ENCODE results near the gene SLC9B2. TPM values are rescaled to one million over a fixed set of nuclear protein-coding genes. Genes with fewer than 3 reads are reported as not detected.
A peak's percentile ranks its signal among the peaks of the same experiment; 100 is the strongest.

The SLC9B2 gene
- total and polyA plus RNA-seq, 12 donors: 1.00 to 11.4 (median 3.3) TPM

DNA sequence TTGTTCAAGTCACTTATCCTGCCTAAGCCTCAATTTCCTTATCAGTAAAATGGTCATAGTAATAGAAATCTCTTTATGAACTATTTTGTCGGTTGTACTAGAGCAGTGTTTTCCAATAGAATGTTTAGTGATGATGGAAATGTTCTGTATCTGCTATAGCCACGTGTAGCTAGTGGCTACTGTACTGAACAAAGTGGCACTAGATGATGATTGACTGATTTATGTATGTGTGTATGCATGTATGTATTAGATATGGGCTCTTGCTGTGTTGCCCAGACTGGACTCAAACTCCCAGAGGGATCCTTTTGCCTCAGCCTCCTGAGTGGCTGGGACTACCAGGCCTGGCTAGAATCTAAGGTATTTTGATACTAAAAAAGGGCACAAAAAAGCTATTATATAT is 32.4 kb downstream of the SLC9B2 start:
- intact Hi-C loops (cut with DNase I): loop anchor here in 2 of 10 donors (10.0 kb wide), 1 partner anchor 51 kb away; the partner anchor contains the start of gene BDH2 (in 2 of the 2)
- Histone ChIP-seq H3K36me3 (peaks cover 0 to 59% (median 3%) of the 10 kb centered on the region in 9 donors), H3K9me3 (no peaks in the 10 kb centered on the region), H3K27ac (no peak overlapping the region), H3K4me1 (no peaks in the 10 kb centered on the region), H3K4me3 (no peak overlapping the region), H3K27me3 (no peaks in the 10 kb centered on the region)
- DNase-seq (no peak), ATAC-seq (no peak)
- WGBS, 2 donors: 85 to 93% methylated on average over 2 of the region's 2 CpGs
- TF ChIP-seq, protein P1, sequence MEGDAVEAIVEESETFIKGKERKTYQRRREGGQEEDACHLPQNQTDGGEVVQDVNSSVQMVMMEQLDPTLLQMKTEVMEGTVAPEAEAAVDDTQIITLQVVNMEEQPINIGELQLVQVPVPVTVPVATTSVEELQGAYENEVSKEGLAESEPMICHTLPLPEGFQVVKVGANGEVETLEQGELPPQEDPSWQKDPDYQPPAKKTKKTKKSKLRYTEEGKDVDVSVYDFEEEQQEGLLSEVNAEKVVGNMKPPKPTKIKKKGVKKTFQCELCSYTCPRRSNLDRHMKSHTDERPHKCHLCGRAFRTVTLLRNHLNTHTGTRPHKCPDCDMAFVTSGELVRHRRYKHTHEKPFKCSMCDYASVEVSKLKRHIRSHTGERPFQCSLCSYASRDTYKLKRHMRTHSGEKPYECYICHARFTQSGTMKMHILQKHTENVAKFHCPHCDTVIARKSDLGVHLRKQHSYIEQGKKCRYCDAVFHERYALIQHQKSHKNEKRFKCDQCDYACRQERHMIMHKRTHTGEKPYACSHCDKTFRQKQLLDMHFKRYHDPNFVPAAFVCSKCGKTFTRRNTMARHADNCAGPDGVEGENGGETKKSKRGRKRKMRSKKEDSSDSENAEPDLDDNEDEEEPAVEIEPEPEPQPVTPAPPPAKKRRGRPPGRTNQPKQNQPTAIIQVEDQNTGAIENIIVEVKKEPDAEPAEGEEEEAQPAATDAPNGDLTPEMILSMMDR (IDR thresholded peaks at IDR 0.05): no peak

DNA sequence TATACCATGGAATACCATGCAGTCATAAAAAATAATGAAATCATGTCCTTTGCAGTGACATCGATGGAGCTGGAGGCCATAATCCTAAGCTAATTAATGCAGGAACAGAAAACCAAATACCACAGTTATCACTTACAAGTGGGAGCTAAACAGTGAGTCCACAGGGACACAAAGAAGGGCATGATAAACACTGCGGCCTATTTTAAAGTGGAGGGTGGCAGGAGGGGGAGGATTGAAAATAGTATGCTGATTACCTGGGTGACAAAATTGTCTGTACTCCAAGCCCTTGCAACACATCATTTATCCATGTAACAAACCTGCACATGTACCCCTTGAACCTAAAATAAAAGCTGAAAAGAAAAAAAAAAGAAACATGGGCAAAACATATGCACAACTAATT is 40.4 kb downstream of the SLC9B2 start:
- Histone ChIP-seq H3K36me3 (peaks cover 0 to 14% (median 0%) of the 10 kb centered on the region in 9 donors), H3K4me3 (no peak overlapping the region), H3K9me3 (peaks cover 0 to 16% (median 0%) of the 10 kb centered on the region in 11 donors), H3K27me3 (no peaks in the 10 kb centered on the region), H3K27ac (no peak overlapping the region), H3K4me1 (no peaks in the 10 kb centered on the region)
- ATAC-seq: peak in 4 of 8 donors; percentile 47 to 63 (median 58)
- TF ChIP-seq, protein P1 (IDR thresholded peaks at IDR 0.05): no peak
- intact Hi-C loops (cut with DNase I): loop anchor here in 1 of 10 donors (10.0 kb wide), 1 partner anchor 59 kb away; the partner anchor contains the start of gene BDH2
- 47 to 72% methylated on average over 2 of the region's 2 CpGs for WGBS, 2 donors
- no peak for DNase-seq

- Histone ChIP-seq H3K4me1 (no peaks in the 10 kb centered on the region), H3K36me3 (peaks cover 0 to 24% (median 0%) of the 10 kb centered on the region in 9 donors), H3K4me3 (no peak overlapping the region), H3K27me3 (no peaks in the 10 kb centered on the region), H3K9me3 (peaks cover 0 to 16% (median 0%) of the 10 kb centered on the region in 11 donors), H3K27ac (no peak overlapping the region)
- TF ChIP-seq, protein P1 (IDR thresholded peaks at IDR 0.05): peak in 4 of 9 donors; percentile 12 to 28 (median 24)
- WGBS, 2 donors: 50 to 69% methylated on average over 2 of the region's 2 CpGs
- intact Hi-C loops (cut with DNase I): loop anchor here in 1 of 10 donors (10.0 kb wide), 1 partner anchor 62 kb away; the partner anchor contains the start of gene BDH2
- no peak for DNase-seq
- peak in 1 of 8 donors; percentile 42 for ATAC-seq
Observed at GRCh38 chr4:103032574-103032973, 44.0 kb downstream of the SLC9B2 start.

- Histone ChIP-seq H3K27me3 (no peaks in the 10 kb centered on the region), H3K4me3 (no peak overlapping the region), H3K36me3 (peaks cover 0 to 26% (median 0%) of the 10 kb centered on the region in 9 donors), H3K4me1 (no peaks in the 10 kb centered on the region), H3K27ac (no peak overlapping the region), H3K9me3 (peaks cover 0 to 12% (median 0%) of the 10 kb centered on the region in 11 donors)
- ATAC-seq: no peak
- TF ChIP-seq, protein P1 (IDR thresholded peaks at IDR 0.05): no peak
- WGBS, 2 donors: 92 to 97% methylated on average over 3 of the region's 3 CpGs
- no peak for DNase-seq
- intact Hi-C loops (cut with DNase I): loop anchor here in 1 of 10 donors (10.0 kb wide), 1 partner anchor 64 kb away; the partner anchor contains the start of gene BDH2
Observed at GRCh38 chr4:103030791-103031190, 45.8 kb downstream of the SLC9B2 start.
